SKM-1 treated with dmso at 0.1 percent for 144 hours (cell line): ENCODE results near the gene FIBP.

Source experiments
- DNase-seq: peaks from one replicate; lab custom pipeline; 2025; ENCODE audit not compliant: unreplicated experiment; lab: John Stamatoyannopoulos, UW

The FIBP gene

GRCh38 chr11:65891219-65892136 is 3.2 kb upstream of the FIBP start:
- DNase-seq = no peak

- peak; percentile 89 for DNase-seq
Measured at GRCh38 chr11:65890324-65891218, 2.3 kb upstream of the FIBP start, which contains the start of gene CCDC85B. Gene CCDC85B (plus strand): TSS chr11:65890673. CDS start chr11:65890784, 111 bp downstream.

GRCh38 chr11:65887723-65888162 is 528 bp downstream of the FIBP start:
- DNase-seq = no peak

DNA sequence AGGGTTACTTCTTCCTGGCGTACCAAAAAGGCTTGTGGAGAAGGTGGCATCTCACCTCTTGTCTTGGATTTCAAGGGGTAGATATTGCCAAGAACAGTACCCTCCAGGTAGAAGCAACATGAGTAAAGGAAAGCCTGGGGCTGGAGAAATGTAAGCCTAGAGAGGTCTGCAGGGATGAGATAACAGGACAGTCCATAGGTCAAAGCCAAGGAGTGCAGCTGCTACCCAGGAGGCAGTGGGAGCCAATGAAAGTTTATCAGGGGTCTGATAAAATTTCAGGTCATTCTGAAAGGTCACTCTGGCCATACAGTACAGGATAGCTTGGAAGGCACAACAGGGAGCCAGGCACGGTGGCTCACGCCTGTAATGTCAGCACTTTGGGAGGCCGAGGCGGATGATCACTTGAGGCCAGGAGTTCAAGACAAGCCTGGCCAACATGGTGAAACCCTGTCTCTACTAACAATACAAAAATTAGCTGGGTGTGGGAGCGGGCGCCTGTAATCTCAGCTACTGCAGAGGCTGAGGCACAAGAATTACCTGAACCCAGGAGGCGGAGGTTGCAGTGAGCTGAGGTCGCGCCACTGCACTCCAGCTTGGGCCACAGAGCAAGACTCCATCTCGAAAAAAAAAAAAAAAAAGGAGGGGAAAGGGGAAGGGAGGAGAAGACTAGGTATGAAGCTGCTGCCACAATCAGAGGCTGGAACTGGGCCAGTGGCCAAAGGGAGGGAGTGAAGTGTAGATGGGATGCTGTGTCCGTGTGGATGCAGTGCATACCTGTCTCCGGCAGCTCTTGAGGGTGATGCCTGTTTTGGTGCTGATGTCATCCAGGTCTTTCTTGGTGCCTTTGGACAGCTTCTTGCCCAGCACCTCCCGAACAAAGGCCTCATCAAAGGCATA is 1.2 kb downstream of the FIBP start:
- DNase-seq = no peak

DNA sequence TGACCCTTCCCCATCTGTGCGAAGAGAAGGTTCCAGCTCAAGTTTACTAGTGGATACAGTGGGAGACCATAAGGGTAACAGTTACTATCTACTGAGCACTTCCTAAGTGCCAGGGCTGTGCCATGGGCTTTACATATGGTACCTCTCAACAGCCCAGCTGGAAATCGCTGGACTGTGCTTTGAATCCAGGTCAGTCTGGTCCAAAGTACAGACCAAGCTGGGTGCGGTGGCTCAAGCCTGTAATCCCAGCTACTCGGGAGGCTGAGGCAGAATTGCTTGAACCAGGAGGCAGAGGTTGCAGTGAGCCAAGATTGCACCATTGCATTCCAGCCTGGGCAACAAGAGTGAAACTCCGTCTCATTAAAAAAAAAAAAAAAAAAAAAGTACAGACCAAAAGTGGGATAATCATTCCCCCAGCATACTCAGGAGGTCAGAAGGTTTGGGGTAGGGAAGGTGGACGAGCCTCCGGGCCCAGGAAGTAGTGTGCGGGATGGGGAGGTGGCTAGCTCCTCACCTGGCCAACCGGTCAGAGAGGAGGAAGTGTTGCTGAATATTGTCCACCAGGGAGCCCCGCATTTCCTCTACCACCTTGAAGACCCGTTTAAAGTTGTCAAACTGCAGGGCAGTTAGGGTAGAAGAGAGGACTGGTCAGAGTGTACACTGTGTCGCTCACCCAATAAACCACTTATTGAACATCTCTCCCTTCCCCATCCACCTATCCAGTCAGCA is 2.3 kb downstream of the FIBP start:
- no peak for DNase-seq

DNA sequence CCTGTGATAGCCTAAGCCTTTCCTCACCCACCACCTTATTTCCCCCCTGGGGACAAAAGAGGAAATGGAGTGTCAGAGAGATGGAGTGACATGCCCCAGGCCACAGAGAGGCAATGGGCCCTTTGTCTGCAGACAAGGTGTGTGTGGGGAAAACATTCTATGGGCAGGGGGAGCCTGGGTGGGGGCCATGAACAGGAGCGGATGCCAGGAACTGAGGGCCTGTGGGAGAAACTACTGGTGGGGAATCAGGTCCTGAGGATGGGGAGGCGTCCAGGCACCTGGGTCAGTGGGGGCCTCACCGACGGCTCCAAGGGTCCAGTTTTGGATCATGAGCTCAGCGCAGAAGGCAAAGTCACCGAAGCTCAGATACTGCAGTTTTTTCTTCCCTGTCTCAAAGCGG is 3.0 kb downstream of the FIBP start:
- no peak for DNase-seq

DNA sequence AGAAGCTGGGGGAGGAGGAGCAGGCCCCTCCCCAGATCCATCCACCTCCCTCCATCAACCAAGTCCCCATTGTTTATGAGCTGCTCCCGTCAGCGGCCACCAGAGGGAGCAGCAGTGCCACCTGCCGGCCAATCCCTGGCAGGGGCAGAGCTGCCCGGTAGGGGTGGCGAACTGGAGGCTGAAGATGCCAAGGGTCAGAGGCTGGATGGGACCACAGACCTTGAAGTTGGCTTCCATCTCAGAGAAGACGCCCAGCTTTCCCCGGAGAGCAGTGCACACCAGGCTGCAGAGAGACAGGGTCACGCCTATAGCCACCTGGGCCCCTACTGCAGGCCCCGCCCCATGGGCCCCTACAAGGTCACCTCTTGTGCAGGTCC is 3.6 kb downstream of the FIBP start:
- peak; percentile 75 for DNase-seq

DNA sequence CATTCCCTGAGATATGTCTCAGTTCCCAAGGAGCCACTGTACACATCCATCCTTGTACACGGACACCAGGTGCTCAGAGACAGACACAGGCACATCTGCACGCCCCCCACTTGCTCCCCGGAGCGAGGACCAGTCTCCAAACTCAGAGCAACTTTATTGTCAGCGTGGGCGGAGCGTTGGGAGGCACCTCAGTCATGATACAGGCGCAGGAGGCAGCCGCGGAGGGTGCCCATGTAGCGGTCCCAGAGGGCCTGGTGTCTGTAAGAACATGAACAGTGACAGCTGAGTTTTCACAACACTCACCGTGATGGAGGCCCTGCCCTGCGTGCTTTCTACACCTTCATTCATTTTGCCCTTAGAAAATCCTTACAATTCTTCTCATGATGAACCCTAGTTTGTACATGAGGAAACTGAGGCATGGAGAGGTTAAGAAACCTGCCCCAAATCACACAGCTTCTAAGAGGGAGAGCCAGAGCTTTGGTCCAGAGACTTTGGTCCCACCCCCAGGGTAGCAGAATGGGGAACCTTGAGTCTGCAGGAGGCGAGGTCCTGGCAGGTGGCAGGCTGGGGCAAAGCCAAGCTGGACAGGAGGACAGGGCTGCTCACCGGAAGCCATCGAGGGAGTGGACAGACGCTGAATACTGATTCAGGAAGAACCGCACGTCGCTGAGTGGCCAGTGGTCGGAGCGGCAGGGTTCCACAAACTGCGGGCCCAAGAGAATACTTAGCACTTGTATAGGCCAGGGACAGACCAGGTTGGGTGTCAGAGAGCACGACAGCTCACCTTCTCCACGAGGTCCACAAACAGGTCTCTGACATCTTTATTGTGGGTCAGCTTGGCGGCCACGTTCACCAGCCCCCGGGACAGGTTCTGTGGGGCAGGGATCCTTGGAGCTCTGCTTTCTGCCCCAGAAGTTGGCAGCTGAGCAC is 4.2 kb downstream of the FIBP start:
- no peak for DNase-seq

DNA sequence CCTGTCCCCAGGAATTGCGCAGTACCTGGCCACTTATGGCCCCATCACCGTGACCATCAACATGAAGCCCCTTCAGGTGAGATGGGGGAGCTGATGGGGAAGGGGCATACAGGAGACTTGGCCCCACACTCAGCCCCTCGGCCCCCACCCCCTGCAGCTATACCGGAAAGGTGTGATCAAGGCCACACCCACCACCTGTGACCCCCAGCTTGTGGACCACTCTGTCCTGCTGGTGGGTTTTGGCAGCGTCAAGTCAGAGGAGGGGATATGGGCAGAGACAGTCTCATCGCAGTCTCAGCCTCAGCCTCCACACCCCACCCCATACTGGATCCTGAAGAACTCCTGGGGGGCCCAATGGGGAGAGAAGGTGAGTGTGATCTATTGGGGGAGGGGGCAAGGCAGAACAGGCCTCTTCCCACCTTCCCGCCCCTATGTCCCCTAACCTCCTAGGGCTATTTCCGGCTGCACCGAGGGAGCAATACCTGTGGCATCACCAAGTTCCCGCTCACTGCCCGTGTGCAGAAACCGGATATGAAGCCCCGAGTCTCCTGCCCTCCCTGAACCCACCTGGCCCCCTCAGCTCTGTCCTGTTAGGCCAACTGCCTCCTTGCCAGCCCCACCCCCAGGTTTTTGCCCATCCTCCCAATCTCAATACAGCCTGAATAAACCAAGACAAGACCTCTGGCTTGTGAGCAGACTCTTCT is 5.1 kb downstream of the FIBP start:
- no peak for DNase-seq

DNA sequence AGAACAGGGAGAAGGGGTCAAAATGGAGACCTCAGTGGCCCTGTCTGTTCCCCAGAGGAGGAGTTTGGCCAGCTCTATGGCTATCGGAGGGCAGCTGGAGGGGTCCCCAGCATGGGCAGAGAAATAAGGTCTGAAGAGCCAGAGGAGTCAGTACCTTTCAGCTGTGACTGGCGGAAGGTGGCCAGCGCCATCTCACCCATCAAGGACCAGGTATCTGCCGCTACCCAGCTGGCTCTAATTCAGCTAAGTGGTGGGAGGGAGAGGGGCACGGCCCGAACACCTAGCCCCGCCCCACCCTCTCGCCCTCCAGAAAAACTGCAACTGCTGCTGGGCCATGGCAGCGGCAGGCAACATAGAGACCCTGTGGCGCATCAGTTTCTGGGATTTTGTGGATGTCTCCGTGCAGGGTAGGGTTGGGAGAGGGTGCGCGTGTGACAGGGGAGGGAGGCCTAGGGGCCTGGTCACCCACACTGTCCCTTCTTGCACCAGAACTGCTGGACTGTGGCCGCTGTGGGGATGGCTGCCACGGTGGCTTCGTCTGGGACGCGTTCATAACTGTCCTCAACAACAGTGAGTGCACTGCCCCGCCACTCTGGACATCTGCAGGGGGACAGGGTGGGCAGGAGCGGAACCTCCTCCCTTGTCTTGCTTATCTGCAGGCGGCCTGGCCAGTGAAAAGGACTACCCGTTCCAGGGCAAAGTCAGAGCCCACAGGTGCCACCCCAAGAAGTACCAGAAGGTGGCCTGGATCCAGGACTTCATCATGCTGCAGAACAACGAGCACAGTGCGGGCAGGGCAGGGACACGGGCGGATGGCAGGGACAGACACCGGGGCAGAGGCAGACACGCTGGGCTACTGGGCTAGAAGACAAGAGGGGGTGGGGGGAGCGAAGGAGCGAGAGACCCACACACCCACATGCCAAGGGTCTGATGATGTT is 5.9 kb downstream of the FIBP start:
- DNase-seq = no peak

DNA sequence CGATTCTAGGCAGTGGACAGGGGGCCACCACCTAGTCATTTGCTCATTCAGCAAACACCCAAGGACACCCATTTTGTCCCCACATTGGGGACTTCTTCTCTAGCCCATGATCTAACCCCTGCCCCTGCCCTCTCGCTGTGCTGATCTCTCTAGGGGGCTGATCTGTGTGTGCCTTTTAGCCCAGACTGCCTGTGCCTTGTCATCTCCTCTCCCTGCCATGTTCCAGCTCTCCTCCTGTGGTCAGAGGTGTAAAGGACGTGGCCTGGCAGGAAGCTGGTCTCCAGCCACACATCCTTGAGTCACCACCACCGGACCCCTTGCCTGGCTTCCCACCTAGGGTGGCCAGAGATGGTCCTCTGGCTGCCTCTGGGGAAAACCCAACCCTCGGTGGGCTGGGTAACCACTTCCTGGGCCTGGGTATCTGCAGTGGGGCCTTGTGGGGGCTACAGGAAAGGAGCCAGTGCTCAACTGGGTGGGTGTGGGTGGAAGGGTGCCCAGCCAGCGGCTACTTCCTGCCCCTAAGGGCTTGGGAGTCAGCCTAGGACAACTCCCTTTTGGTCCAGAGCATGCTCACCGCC is 7.3 kb downstream of the FIBP start:
- no peak for DNase-seq

DNA sequence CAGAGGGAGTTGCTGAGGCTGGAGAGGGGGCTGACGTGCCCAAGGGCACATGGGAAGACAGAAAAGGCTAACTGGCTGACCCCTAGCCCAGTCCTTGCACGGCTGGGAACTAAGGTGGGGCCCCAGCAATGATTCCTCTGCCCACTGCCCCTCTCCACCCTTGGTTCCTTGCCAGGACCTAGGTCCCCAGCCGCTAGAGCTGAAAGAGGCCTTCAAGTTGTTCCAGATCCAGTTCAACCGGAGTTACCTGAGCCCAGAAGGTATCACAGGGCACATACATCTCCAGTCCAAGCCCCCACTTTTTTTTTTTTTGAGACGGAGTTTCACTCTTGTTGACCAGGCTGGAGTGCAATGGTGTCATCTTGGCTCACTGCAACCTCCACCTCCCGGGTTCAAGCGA is 8.2 kb downstream of the FIBP start:
- no peak for DNase-seq

- no peak for DNase-seq
Measured at GRCh38 chr11:65879617-65880016, 8.7 kb downstream of the FIBP start, which contains the start of gene CTSW. Gene CTSW (plus strand): TSS chr11:65879837. CDS start chr11:65879855, 18 bp downstream.

DNA sequence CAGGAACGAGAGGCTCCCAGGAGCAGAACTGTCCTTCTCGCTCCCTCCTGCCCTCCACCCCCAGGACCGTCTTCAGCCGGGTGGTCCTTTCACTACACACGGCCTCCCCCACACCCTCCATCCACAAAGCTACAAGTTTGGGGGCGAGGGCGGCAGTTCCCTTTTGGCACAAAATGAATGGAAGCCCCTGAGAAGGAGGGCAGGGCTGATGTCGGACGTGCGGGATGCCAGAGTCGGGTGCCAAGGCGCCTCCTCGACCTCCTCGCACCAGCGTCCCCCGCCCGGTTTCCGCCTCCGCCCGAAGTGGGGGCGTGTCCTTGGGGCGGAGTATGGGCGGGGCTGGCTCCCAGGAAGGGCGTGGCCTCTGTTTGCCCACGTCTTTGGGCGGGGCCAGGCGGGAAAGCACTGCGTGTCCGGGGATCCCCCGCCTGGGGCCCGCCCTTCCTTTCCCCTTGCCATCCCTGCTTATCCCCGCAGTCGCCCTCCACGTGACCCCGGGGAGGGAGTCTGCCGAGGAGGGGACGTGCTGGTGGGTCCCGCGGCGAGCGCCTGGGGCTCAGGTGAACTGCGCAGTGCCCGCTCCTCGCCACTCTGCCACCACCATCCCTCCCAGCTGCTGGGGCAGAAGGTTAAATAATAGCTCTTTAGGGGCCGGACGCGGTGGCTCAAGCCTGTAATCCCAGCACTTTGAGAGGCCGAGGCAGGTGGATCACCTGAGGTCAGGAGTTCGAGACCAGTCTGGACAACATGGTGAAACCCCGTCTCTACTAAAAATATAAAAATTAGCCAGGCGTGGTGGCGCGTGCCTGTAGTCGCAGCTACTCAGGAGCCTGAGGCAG is 14.7 kb downstream of the FIBP start:
- DNase-seq = peak; percentile 83

GRCh38 chr11:65872586-65873317 is 15.5 kb downstream of the FIBP start, which contains the start of gene EFEMP2:
Gene EFEMP2 (minus strand): TSS chr11:65872800. CDS start chr11:65872354, 446 bp downstream.
- no peak for DNase-seq
